SK-N-MC (cell line): ENCODE data around the gene KCNN1.

Source experiments
- DNase-seq: peaks from one replicate; pipeline ENCODE4 v3.0.0-alpha.2; 2011; ENCODE audit warnings: low read depth, low spot score
- H3K27ac ChIP-seq: fragments of 200-600 bp; sonication (generic); 2 replicates; pipeline ENCODE4 v1.5.1; 2016; ENCODE audit warnings: mixed run types
- H3K36me3 ChIP-seq: fragments of 200-600 bp; sonication (generic); 2 replicates; pipeline ENCODE4 v1.6.1; 2017; ENCODE audit warnings: antibody characterized with exemption, low read length, mixed read lengths; ENCODE audit not compliant: insufficient read depth
- H3K4me3 ChIP-seq: fragments of 200-600 bp; sonication (generic); 2 replicates; pipeline ENCODE4 v1.5.1; 2016
- H3K9ac ChIP-seq: fragments of 200-600 bp; sonication (generic); 2 replicates; pipeline ENCODE4 v1.8.0; 2017; ENCODE audit warnings: mixed run types, mixed read lengths; ENCODE audit not compliant: insufficient read length
- H3K9me3 ChIP-seq: fragments of 200-600 bp; sonication (generic); 2 replicates; pipeline ENCODE4 v1.6.1; 2017; ENCODE audit warnings: low read depth, mild to moderate bottlenecking, antibody characterized with exemption, low read length, moderate library complexity, mixed read lengths
- EZH2 ChIP-seq: fragments of 200-600 bp; sonication (generic); IDR thresholded peaks from one replicate; pipeline ENCODE4 v1.6.1; 2017; ENCODE audit warnings: antibody characterized with exemption
- FOXP2 ChIP-seq: optimal IDR thresholded peaks from 2 replicates; pipeline ENCODE3; 2011; ENCODE audit warnings: mild to moderate bottlenecking, moderate library complexity; ENCODE audit not compliant: insufficient read depth; ENCODE audit errors: extremely low read length, control extremely low read depth
- POLR2AphosphoS5 ChIP-seq: IDR thresholded peaks from 2 replicates; pipeline ENCODE4 v1.6.1; 2012; ENCODE audit warnings: mild to moderate bottlenecking, low read depth, low read length, borderline replicate concordance

KCNN1 gene

DNA sequence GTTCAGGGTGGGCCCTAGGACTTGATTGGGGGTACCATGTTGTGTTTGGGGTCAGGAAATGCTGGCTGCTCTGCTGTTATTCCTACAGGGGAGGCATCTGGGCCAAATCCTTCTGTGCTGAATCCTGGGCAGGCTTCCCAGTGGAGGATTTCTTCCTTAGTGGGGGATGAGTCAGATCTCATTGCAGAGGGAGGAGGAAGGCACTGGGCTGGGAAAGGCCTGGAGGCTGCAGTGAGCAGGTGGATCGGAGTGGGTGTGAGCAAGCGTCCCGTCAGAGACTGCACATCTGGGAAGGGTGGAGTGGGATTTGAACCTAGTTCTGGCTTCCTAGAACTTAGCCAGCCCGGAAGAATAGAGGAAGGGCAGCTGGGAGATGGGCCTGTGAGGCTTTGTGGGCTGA lies 22.6 kb upstream of the KCNN1 start:
- H3K4me3 ChIP-seq = no peak overlapping the region
- TF ChIP-seq EZH2 = no peak
- no peak for TF ChIP-seq POLR2AphosphoS5
- TF ChIP-seq FOXP2 = no peak
- no peak overlapping the region for H3K27ac ChIP-seq
- H3K36me3 ChIP-seq = no peaks in the 10 kb centered on the region; the same call in 1 of the 2 replicates
- H3K9ac ChIP-seq = no peak overlapping the region
- no peak for DNase-seq
- H3K9me3 ChIP-seq = no peaks in the 10 kb centered on the region

GRCh38 chr19:17946965-17947784 lies 19.7 kb upstream of the KCNN1 start:
- Histone ChIP-seq H3K36me3 (no peaks in the 10 kb centered on the region; the same call in 1 of the 2 replicates), H3K9ac (no peak overlapping the region), H3K9me3 (no peaks in the 10 kb centered on the region), H3K27ac (no peak overlapping the region; the same call in 1 of the 2 replicates), H3K4me3 (peak overlapping the region; percentile 55; the same call in 1 of the 2 replicates)
- no peak for DNase-seq
- TF ChIP-seq POLR2AphosphoS5 = no peak
- TF ChIP-seq EZH2 = no peak
- no peak for TF ChIP-seq FOXP2

DNA sequence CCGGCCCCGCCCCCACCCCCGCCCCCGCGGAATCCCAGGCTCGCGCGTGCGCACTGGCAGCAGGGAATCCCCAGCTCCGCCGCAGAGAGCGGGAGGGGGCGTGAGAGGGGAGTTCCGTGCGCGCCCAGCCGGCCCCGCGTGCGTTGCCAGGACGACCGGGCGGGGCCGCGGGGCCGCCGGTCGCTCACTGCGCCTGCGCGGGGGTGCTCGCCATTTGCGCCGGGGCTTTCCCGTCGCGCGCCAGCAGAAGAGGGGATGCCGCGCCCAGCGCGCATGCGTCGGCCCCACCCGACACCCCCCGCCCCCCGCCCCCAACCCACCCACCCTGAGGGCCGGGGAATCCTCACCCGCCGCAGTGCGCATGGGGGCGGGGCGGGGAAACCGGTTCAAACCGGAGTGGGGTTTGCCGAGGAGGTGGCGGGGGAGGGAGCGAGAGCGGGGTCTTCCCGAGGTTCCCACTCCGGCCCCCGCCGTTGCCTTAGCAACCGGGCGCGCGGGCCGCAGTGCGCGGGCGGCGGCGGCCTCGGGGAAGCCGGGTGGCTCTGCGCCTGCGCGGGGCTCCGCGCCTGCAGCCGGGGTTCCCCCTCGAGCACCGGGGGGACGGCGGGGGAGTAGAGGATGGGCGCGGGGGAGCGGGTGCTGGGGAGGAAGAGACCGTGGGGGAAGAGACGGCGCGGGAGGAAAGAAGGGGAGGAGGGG lies 18.9 kb upstream of the KCNN1 start:
- no peak for TF ChIP-seq POLR2AphosphoS5
- TF ChIP-seq FOXP2 = peak; percentile 49
- Histone ChIP-seq H3K36me3 (no peaks in the 10 kb centered on the region), H3K9me3 (no peaks in the 10 kb centered on the region), H3K4me3 (peak overlapping the region; percentile 75), H3K27ac (peak overlapping the region; percentile 77; the same call in 1 of the 2 replicates), H3K9ac (no peak overlapping the region)
- no peak for DNase-seq

DNA sequence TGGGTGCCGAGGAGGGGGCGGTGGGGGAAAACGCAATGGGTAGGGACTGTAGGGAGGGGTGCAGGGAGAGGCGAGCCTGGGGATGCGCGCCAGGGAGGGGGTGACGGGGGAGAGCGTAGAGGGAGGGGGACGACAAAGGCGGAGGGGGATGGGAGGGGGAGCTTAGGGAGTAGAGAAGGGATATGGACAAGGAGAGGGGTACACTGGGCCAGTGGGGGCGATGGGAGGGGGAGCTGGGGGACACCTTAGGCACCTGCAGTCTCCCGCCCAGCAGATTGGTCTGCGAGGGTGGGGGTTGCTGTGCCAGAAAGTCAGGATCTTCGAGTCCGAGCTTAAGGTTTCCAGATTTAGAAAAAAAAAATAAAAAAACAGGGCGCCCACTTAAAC lies 18.4 kb upstream of the KCNN1 start:
- Histone ChIP-seq H3K36me3 (no peaks in the 10 kb centered on the region), H3K9me3 (no peaks in the 10 kb centered on the region), H3K4me3 (peak overlapping the region; percentile 75), H3K9ac (no peak overlapping the region), H3K27ac (peak overlapping the region; percentile 77)
- no peak for DNase-seq
- TF ChIP-seq POLR2AphosphoS5 = no peak; the same call in 1 of the 2 replicates
- no peak for TF ChIP-seq FOXP2
- TF ChIP-seq EZH2 = no peak

DNA sequence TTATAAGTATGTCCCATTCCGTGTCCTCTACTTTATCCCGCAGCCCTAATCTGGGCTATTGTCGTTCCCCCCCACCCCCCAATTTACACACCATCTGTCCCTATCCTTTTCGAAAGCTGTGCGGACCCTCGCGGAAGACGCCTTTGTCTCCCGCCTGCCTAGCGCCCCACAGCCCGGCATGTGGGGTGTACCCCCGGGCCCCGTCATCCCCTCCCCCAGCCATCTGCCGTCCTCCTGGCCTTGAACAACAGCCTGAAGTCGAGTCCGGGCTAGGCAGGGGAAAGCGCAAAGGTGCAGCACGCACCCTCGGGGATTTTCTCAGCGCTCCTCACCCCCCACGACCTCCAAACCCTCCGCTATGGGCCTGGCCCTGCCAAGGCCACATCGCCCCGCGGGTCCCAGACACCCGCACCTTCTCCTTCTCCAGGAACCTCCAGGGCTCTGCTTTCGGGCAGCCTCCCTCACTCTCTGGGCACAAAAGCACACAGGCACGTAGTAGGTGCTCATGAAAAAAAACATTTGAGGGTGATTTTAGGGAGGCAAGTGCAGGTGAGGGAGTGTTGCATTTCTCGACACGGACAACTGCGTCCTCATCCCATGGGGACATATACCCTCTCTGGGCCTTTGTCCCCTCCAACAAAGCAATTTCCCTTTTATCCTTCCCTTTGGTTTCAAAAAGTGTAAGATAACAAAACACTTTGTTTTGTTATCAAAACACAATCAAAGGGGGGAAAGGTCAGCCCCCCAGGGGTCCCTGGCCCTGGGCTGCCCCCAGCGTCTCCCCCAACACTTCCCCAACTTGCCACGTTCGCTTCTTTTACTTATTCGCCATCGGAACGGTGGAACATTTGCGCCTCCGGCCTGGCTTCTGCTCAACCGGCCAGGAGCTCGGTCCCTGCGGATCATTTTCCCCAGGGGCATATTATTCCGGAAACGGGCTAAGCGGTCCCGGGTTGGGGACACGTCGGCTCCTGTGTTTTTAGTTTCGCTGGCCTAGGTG lies 17.7 kb upstream of the KCNN1 start:
- H3K36me3 ChIP-seq = no peaks in the 10 kb centered on the region
- no peak overlapping the region for H3K9ac ChIP-seq
- H3K27ac ChIP-seq = peak overlapping the region; percentile 77
- no peak for DNase-seq
- no peaks in the 10 kb centered on the region for H3K9me3 ChIP-seq
- peak overlapping the region; percentile 75 for H3K4me3 ChIP-seq
- TF ChIP-seq EZH2 (no peak), POLR2AphosphoS5 (no peak), FOXP2 (no peak)

DNA sequence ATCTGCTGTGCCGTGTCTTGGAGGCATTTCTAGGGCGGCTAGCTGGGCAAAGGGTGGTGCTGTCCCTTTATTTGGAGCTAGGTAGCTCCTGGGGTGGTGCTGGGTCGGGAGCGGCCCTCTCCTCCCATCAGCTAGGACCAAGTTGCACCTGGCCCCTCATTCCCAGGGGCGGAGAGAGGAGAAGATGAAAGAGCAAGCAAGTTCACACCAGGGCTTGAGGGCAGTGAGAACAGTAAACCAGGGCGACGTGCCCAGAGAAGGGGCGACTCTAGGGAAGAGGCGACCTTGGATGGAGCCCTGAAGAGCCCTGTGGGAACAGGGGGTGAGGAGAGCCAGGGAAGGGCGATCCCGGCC lies 17.0 kb upstream of the KCNN1 start:
- Histone ChIP-seq H3K9ac (peak overlapping the region; percentile 15), H3K4me3 (peak overlapping the region; percentile 94), H3K9me3 (no peaks in the 10 kb centered on the region), H3K36me3 (no peaks in the 10 kb centered on the region), H3K27ac (peak overlapping the region; percentile 77; the same call in 1 of the 2 replicates)
- no peak for DNase-seq
- TF ChIP-seq EZH2 (no peak), FOXP2 (no peak), POLR2AphosphoS5 (no peak)

- no peaks in the 10 kb centered on the region for H3K36me3 ChIP-seq
- TF ChIP-seq POLR2AphosphoS5 (peak; percentile 31; the same call in 1 of the 2 replicates), EZH2 (no peak)
- peak overlapping the region; percentile 94 for H3K4me3 ChIP-seq
- peak overlapping the region; percentile 51 for H3K9ac ChIP-seq
- H3K27ac ChIP-seq = peak overlapping the region; percentile 77; the same call in 1 of the 2 replicates
- no peak for DNase-seq
- no peaks in the 10 kb centered on the region for H3K9me3 ChIP-seq
Observed at GRCh38 chr19:17950310-17951156, 16.4 kb upstream of the KCNN1 start.
